Activated CD8-positive, alpha-beta memory T cell treated with anti-CD3 and anti-CD28 coated beads, Interleukin-2, amount 50 U/mL, for 24 hours (primary cell): Measurements from ENCODE around the gene TNPO1.
"Not testable (repeated sequence)": the region's sequence is repeated elsewhere in the genome, so short reads cannot be mapped to it uniquely, and the experiment has no call there.

Experiments
- DNase-seq: peaks from one replicate; pipeline ENCODE4 v3.0.0-alpha.2; 2020; ENCODE audit errors: extremely low read depth

Gene TNPO1

GRCh38 chr5:72934953-72935725 is 118.7 kb downstream of the TNPO1 start:
- not testable (repeated sequence) for DNase-seq

GRCh38 chr5:72936893-72937292 is 120.4 kb downstream of the TNPO1 start:
- DNase-seq, result no peak

- DNase-seq, result no peak
Measured at GRCh38 chr5:72937517-72938061, 121.1 kb downstream of the TNPO1 start.

GRCh38 chr5:72938206-72938605 is 121.7 kb downstream of the TNPO1 start:
- DNase-seq, result no peak

DNA sequence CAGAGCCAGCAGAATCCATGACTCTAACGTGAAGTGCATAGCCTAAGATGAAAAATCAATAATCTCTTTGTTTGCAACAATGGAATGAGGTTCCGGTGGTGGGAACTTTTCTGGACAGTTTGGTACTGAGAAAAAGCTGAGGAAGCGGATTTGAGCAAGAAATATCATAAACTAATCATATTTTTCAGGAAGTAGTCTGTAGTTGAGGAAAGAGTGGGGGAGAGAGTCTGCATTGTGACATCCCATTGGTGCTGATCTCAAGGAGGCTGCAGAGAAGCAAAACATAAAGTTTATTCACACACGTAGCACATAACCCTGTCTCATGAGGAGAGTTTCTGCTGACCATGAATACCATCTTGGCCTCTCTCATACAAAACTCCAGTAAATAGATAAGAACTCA is 123.6 kb downstream of the TNPO1 start:
- DNase-seq, result no peak

DNA sequence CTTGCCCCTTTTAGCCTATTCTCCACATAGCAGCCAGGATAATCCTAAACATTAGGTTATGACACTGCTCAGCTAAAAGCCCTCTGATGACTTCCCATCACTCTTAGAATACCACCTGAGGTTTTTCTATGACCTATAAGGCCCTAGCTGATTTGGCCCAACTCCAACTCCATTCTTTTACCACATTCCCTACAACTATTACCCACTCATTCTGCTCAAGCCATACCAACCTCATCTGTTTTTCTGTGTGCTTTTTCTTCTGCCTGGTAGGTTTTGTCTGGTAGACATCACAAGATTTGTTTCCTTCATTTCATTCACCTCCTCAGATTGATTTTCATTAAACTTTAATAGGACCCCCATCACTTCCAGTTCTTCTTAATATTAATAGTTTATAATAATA is 126.8 kb downstream of the TNPO1 start:
- no peak for DNase-seq

DNA sequence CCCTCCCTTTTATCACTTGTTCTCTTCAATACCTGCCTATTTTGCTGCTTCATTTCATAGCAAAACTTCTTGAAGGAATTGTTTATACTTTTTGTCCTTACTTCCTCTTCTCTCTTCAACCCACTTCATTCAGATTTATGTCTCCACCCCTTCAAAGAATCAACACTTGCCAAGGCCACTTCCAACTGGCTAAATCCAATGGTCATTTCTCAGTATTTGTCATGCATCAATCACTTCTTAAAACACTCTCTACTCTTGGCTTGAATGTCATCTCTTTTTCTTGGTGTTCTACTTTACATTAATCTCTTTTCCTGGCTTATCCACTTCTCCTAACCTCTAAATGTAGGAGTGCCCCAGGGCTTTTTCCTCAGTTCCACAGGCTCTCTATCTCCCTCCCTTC is 131.0 kb downstream of the TNPO1 start:
- no peak for DNase-seq

GRCh38 chr5:72949481-72949880 is 133.0 kb downstream of the TNPO1 start:
- no peak for DNase-seq

DNA sequence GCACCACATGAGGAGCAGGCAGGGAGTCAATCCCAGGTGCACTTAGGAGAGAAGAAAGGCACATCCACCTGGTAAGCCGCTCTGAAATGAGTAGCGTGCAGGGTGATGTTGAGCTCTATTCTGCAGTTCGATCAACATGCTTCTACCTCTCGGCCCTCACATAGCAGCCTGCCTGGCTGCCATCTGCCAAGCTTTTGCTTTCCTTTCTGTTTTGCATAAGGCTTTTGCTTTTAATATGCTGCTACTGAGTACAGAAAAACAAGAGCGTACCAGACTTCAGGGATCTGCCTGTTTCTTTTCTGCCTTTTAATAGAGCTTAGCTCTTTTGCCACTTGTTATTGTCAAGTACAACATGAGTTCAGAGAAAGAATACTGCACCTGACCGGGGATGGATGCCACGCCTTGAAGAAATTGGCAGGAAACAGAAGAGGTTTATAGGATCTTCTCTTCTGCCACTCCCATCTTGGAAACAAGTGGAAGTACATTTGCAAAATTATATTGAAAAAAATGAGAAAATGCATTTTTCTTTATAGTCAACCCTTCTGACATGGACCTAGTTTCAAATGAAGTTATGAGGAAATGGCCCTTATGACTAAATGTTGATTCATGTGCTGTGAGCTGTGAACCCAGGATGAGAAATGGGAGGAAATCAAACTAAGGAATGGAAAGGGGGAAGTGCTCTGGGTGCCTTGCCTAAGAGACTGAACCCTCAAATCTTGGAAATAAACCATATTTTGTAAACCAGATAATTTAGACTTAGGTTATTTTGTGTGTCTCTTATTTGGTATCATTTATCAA is 135.4 kb downstream of the TNPO1 start:
- no peak for DNase-seq

- DNase-seq, result no peak
Measured at GRCh38 chr5:72954389-72954788, 137.9 kb downstream of the TNPO1 start.

- DNase-seq, result no peak
Measured at GRCh38 chr5:72955143-72955767, 138.8 kb downstream of the TNPO1 start.

- peak; percentile 85 for DNase-seq
Measured at GRCh38 chr5:72955768-72956323, 139.4 kb downstream of the TNPO1 start, which contains the start of gene FCHO2. Gene FCHO2 (plus strand): TSS chr5:72956041. CDS start chr5:72956097, 56 bp downstream.

GRCh38 chr5:72956324-72957140 is 140.1 kb downstream of the TNPO1 start:
- no peak for DNase-seq

DNA sequence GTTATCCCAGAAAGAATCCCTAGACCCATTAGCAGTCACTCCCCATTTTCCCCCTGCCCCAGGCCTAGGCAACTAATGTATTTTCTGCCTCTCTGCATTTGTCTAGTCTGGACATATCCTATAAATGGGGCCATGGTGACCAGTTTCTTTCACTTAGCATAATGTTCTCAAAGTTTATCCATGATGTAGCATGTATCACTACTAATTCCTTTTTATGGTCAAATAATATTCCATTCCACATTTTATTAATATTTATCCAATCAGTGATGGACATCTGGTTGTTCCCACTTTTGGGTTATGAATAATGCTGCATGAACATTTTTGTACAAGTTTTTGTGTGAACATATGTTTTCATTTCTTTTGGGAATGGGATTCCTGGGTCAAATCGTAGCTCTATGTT is 140.9 kb downstream of the TNPO1 start:
- no peak for DNase-seq

- no peak for DNase-seq
Measured at GRCh38 chr5:72959257-72959656, 142.8 kb downstream of the TNPO1 start.
